ENCODE measurements around the gene SPDYC.
"Not testable (repeated sequence)": the region's sequence is repeated elsewhere in the genome, so short reads cannot be mapped to it uniquely, and the experiment has no call there.

Gene SPDYC

DNA sequence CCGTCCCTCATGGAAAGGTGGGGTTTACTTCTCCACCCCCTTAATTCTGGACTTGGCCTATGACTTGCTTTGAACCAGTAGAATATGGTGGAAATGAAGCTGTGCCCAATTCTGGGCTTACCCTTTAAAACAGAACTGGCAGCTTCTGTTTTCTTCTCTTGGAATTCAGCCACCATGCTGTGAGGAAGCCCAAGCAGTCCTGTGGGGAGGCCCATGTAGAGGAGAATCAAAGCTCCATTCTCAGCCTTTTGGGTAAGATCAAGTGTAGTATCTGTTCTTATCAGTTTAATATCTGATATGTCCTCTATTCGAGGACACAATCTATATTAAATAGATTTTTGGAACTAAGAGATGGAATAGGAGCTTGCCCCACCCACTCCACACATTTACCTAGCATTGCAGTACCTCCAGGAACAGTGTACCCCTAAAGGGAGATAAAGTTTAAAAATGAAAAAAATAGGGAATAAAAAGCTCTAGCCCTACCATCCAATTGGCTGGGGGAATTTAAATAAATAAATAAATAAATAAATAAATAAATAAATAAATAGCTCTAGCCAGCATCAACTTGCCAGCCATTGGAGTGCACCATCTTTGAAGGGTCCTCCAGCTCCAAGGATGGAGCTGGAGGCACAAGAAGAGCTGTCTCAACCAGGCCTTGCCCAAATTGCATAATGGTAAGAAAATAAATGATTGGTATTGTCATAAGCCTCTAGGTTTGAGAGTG lies 22.5 kb upstream of the SPDYC start:
- no peak overlapping the region for H3K4me3 Mint-ChIP-seq
- H3K36me3 Mint-ChIP-seq (ENCODE audit: insufficient read depth), result no peaks in the 10 kb centered on the region
- no peak for DNase-seq
- peaks cover 0 to 9% of the 10 kb centered on the region in 2 donors for H3K27me3 Mint-ChIP-seq
- no peak for ATAC-seq (replicated peaks)
- H3K9me3 Mint-ChIP-seq, result no peaks in the 10 kb centered on the region
- H3K4me1 Mint-ChIP-seq (ENCODE audit: low read depth in 2 of 2), result no peaks in the 10 kb centered on the region
- H3K27ac Mint-ChIP-seq, result no peak overlapping the region

GRCh38 chr11:65148657-65149056 lies 21.4 kb upstream of the SPDYC start:
- peaks cover 0 to 8% of the 10 kb centered on the region in 2 donors for H3K27me3 Mint-ChIP-seq
- no peaks in the 10 kb centered on the region for H3K36me3 Mint-ChIP-seq (ENCODE audit: insufficient read depth)

DNA sequence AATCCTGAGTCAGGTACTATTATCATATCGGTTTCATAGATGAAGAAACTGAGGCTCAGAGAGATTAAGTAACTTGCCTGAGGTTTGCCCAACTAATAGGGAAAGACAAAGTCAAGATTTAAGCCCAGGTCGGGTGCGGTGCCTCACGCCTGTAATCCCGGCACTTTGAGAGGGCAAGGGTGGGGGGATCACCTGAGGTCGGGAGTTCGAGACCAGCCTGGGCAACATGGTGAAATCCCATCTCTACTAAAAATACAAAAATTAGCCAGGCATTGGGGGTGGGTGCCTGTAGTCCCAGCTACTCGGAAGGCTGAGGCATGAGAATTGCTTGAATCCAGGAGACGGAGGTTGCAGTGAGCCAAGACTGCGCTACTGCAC lies 19.9 kb upstream of the SPDYC start:
- H3K27ac Mint-ChIP-seq; H3K4me3 Mint-ChIP-seq; H3K9me3 Mint-ChIP-seq; H3K36me3 Mint-ChIP-seq (ENCODE audit: insufficient read depth); ATAC-seq (replicated peaks); H3K4me1 Mint-ChIP-seq (ENCODE audit: low read depth in 2 of 2); DNase-seq; H3K27me3 Mint-ChIP-seq: not testable (repeated sequence)

More at GRCh38 chr11:65148657-65149056, 21.4 kb upstream of the SPDYC start:
- ATAC-seq (replicated peaks) (no peak), DNase-seq (no peak)
- no peak overlapping the region for H3K27ac Mint-ChIP-seq
- no peak overlapping the region for H3K4me3 Mint-ChIP-seq
- no peaks in the 10 kb centered on the region for H3K9me3 Mint-ChIP-seq
- H3K4me1 Mint-ChIP-seq (ENCODE audit: low read depth in 2 of 2), result no peaks in the 10 kb centered on the region

- H3K4me3 Mint-ChIP-seq, result no peak overlapping the region
- peaks cover 3% of the 10 kb centered on the region for H3K36me3 Mint-ChIP-seq (ENCODE audit: insufficient read depth)
- H3K27ac Mint-ChIP-seq, result peak overlapping the region in 1 of 2 donors; percentile 22
- ATAC-seq (replicated peaks), result peak; percentile 35
- H3K9me3 Mint-ChIP-seq, result no peaks in the 10 kb centered on the region
- no peaks in the 10 kb centered on the region for H3K27me3 Mint-ChIP-seq
- no peak for DNase-seq
- no peaks in the 10 kb centered on the region for H3K4me1 Mint-ChIP-seq (ENCODE audit: low read depth in 2 of 2)
Observed at GRCh38 chr11:65150509-65151299, 19.3 kb upstream of the SPDYC start.

DNA sequence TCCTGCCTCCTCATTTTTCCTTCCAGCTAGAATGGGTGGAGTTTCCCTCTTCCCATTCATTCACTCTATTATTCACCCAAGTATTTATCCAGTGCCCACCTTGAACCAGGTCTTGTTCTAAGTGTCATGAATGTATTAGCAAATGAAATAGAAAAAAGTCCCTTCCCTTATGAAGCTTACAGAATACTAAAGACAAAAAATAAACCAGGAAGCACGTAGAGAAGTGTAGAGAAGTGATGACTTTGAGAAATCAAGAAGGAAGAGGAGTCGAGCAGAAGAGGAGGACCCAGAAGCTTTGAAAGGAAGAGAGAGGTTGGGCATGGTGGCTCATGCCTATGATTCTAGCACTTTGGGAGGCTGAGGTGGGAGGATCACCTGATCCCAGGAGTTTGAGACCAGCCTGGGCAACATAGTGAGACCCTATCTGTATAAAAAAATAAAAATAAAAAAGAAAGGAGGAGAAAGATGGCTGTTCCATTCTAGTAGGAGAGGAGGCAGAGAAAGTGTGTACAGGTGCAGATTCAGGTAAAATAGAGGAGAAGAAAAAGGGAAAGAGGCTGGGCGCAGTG lies 18.6 kb upstream of the SPDYC start:
- Mint-ChIP-seq H3K4me3 (no peak overlapping the region), H3K36me3 (ENCODE audit: insufficient read depth) (peaks cover 3% of the 10 kb centered on the region), H3K4me1 (ENCODE audit: low read depth in 2 of 2) (no peaks in the 10 kb centered on the region), H3K27me3 (no peaks in the 10 kb centered on the region), H3K27ac (peak overlapping the region; percentile 22 to 57), H3K9me3 (no peaks in the 10 kb centered on the region)
- no peak for DNase-seq
- ATAC-seq (replicated peaks), result no peak

DNA sequence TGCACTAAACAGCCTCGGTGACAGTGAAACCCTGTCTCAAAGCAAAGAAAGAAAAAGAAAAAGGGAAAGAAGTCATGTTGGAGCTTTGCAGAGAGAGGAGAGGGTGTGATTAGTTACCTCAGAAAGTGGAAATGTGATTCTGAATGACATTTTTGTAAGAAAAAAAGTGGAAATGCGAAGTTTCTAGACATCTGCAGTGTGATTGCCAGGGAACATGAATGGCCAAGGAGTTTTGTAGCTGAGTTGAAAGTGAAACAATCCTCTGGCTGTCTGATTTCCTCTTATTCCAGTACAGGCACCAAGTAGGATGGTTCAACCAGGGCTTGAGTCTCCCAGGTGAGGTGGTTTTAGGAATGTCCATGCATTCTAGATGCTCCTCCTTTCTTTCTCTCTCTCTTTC lies 17.9 kb upstream of the SPDYC start:
- Mint-ChIP-seq H3K4me3 (no peak overlapping the region), H3K27me3 (no peaks in the 10 kb centered on the region), H3K27ac (peak overlapping the region in 1 of 2 donors; percentile 57), H3K36me3 (ENCODE audit: insufficient read depth) (peaks cover 6% of the 10 kb centered on the region), H3K4me1 (ENCODE audit: low read depth in 2 of 2) (no peaks in the 10 kb centered on the region), H3K9me3 (no peaks in the 10 kb centered on the region)
- no peak for DNase-seq
- no peak for ATAC-seq (replicated peaks)

GRCh38 chr11:65156256-65156655 lies 13.8 kb upstream of the SPDYC start:
- DNase-seq (no peak), ATAC-seq (replicated peaks) (no peak)
- no peaks in the 10 kb centered on the region for H3K9me3 Mint-ChIP-seq
- peaks cover 14% of the 10 kb centered on the region in 2 donors for H3K27me3 Mint-ChIP-seq
- no peaks in the 10 kb centered on the region for H3K4me1 Mint-ChIP-seq (ENCODE audit: low read depth in 2 of 2)
- peaks cover 7% of the 10 kb centered on the region for H3K36me3 Mint-ChIP-seq (ENCODE audit: insufficient read depth)
- H3K4me3 Mint-ChIP-seq, result no peak overlapping the region
- no peak overlapping the region for H3K27ac Mint-ChIP-seq

- H3K4me3 Mint-ChIP-seq, result no peak overlapping the region
Observed at GRCh38 chr11:65156926-65157325, 13.1 kb upstream of the SPDYC start.

GRCh38 chr11:65157336-65157735 lies 12.7 kb upstream of the SPDYC start:
- ATAC-seq (replicated peaks), result no peak

More at GRCh38 chr11:65156926-65157325, 13.1 kb upstream of the SPDYC start:
- Mint-ChIP-seq H3K9me3 (no peaks in the 10 kb centered on the region), H3K36me3 (ENCODE audit: insufficient read depth) (peaks cover 7% of the 10 kb centered on the region), H3K27me3 (peaks cover 14% of the 10 kb centered on the region in 2 donors), H3K27ac (no peak overlapping the region), H3K4me1 (ENCODE audit: low read depth in 2 of 2) (no peaks in the 10 kb centered on the region)
- DNase-seq, result no peak
- ATAC-seq (replicated peaks), result no peak

GRCh38 chr11:65159012-65159411 lies 11.0 kb upstream of the SPDYC start:
- H3K27me3 Mint-ChIP-seq, result peaks cover 14% of the 10 kb centered on the region in 2 donors
- H3K9me3 Mint-ChIP-seq, result no peaks in the 10 kb centered on the region
- no peak for ATAC-seq (replicated peaks)

More at GRCh38 chr11:65157336-65157735, 12.7 kb upstream of the SPDYC start:
- Mint-ChIP-seq H3K4me1 (ENCODE audit: low read depth in 2 of 2) (no peaks in the 10 kb centered on the region), H3K4me3 (no peak overlapping the region), H3K36me3 (ENCODE audit: insufficient read depth) (peaks cover 7% of the 10 kb centered on the region), H3K9me3 (no peaks in the 10 kb centered on the region), H3K27me3 (peaks cover 14% of the 10 kb centered on the region in 2 donors), H3K27ac (peak overlapping the region in 1 of 2 donors; percentile 56)
- DNase-seq, result no peak

DNA sequence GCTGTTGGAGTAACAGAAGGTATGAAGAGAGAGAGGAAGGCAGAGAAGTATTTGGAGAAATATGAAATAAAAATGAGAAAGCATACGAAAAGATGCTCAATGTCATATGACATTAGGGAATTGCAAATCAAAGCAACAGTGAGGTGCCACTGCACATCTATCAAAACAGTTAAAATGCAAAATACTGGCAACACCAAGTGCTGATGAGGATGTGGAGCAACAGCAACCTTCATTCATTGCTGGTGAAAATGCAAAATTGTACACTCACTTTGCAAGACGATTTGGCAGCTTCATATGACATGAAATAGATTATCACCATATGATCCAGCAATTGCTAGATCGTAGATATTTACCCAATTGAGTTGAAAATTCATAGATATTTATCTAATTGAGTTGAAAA lies 9.4 kb upstream of the SPDYC start:
- no peaks in the 10 kb centered on the region for H3K9me3 Mint-ChIP-seq
- H3K27ac Mint-ChIP-seq, result no peak overlapping the region

More at GRCh38 chr11:65159012-65159411, 11.0 kb upstream of the SPDYC start:
- Mint-ChIP-seq H3K4me1 (ENCODE audit: low read depth in 2 of 2) (no peaks in the 10 kb centered on the region), H3K4me3 (no peak overlapping the region), H3K27ac (no peak overlapping the region), H3K36me3 (ENCODE audit: insufficient read depth) (peaks cover 7% of the 10 kb centered on the region)
- no peak for DNase-seq

DNA sequence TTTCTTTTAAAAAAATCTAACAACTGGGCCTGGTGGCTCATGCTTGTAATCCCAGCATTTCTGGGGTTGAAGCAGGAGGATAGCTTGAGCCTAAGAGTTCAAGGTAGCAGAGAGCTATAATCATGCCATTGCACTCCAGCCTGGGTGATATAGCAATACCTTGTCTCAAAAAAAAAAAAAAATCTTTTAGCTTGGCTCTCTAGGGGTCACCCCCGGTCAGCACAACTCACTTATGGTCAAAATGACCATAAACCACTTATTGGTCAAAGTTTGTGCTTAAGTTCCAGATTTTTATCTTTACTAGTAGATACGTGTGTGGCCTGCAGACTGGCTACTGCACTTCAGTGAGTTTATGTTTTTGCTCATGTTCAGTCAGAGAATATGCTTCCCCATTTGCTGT lies 6.3 kb upstream of the SPDYC start:
- H3K36me3 Mint-ChIP-seq (ENCODE audit: insufficient read depth), result no peaks in the 10 kb centered on the region

More for the DNA sequence above, 9.4 kb upstream of the SPDYC start:
- ATAC-seq (replicated peaks) (no peak), DNase-seq (no peak)
- no peak overlapping the region for H3K4me3 Mint-ChIP-seq
- peaks cover 4% of the 10 kb centered on the region for H3K36me3 Mint-ChIP-seq (ENCODE audit: insufficient read depth)
- H3K4me1 Mint-ChIP-seq (ENCODE audit: low read depth in 2 of 2), result no peaks in the 10 kb centered on the region
- H3K27me3 Mint-ChIP-seq, result peaks cover 14% of the 10 kb centered on the region in 2 donors

DNA sequence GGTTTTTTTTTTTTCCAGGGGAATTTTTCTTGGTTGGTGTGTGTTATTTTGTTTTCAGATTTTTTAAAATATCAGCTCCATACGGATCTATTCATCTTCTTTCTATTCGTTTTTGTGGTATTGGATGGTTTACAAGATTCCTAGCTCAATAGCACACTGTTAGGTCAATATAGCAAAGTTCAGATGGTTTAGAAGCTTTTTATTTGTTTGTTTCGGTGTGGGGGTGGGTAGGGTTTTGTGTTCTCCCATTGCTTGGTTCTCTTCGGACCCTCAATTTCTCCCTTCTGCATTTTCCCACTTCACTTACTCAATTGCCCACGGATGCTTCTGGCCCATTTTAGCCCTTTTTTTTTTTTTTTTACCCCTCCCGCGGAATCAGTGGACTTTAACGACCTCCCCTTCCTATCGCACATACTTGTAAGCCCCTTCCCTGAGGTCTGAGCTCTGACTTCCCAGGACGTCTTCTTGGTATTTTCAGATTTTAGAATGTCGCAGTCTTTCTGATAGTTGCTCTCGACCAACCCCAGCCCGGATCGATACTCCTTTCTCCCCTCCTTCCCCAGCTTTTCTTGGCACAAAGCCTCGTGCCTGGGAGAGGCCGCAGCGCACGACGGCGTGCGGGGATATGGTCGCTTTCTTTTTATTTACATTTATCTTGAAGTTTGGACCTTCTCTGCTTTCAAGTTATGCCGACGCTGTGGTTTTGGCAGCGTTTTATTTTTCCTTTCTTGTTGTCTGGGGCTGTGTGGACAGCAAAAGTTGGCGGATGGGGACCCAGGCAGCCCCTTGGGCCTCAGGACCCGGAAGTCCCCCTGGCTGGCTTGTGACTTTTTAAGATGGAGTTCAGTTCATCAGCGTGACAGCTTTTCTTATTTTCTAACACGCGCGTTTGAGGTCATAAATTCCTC lies 4.4 kb upstream of the SPDYC start:
- no peak for ATAC-seq (replicated peaks)
- Mint-ChIP-seq H3K36me3 (ENCODE audit: insufficient read depth) (no peaks in the 10 kb centered on the region), H3K27ac (peak overlapping the region in 1 of 2 donors; percentile 9), H3K4me1 (ENCODE audit: low read depth in 2 of 2) (peaks cover 0 to 7% of the 10 kb centered on the region in 2 donors), H3K9me3 (no peaks in the 10 kb centered on the region), H3K4me3 (no peak overlapping the region), H3K27me3 (peaks cover 0 to 2% of the 10 kb centered on the region in 2 donors)
- no peak for DNase-seq

More for the DNA sequence above, 6.3 kb upstream of the SPDYC start:
- ATAC-seq (replicated peaks), result no peak
- Mint-ChIP-seq H3K4me1 (ENCODE audit: low read depth in 2 of 2) (peaks cover 0 to 3% of the 10 kb centered on the region in 2 donors), H3K27me3 (peaks cover 14% of the 10 kb centered on the region in 2 donors), H3K27ac (no peak overlapping the region), H3K4me3 (no peak overlapping the region), H3K9me3 (no peaks in the 10 kb centered on the region)
- no peak for DNase-seq
